IMR-90 (cell line): ENCODE measurements around the gene RFPL2. TPM values are rescaled to one million over a fixed set of nuclear protein-coding genes. Genes with fewer than 3 reads are reported as not detected.

Experiments used
- ATAC-seq: fragments of 200-7000 bp; cut with Tn5 transposase; 2 replicates; pipeline ENCODE4 v1.9.1; 2020; ENCODE audit warnings: low read depth, mild to moderate bottlenecking, moderate library complexity
- BruUV-seq: library from RNA; stranded (reverse); fragments of 400-500 nt; replicated peaks from 2 replicates; lab custom pipeline; 2021; lab: Mats Ljungman, UMichigan
- CTCF ChIA-PET: fragments of 300-600 bp; formaldehyde crosslinking; extraction: SDS; loops from one replicate; lab custom pipeline; 2021; ENCODE audit warnings: antibody characterized with exemption; lab: Yijun Ruan, JAX
- POLR2A ChIA-PET: fragments of 300-600 bp; sonication (Branson Sonifier 250); formaldehyde crosslinking; loops from one replicate; lab custom pipeline; 2022; ENCODE audit warnings: antibody characterized with exemption; ENCODE audit not compliant: unreplicated experiment; lab: Charles Lee
- DNase-seq: peaks from one replicate; pipeline ENCODE4 v3.0.0; 2013
- H2AFZ ChIP-seq: replicated peaks from 2 replicates; pipeline ENCODE3; 2013; ENCODE audit warnings: low read length, mild to moderate bottlenecking; ENCODE audit not compliant: poor library complexity
- H2AK5ac ChIP-seq: 2 replicates; pipeline ENCODE4 v1.6.1; 2013; ENCODE audit warnings: low read depth, low read length, inconsistent platforms
- H2AK9ac ChIP-seq: replicated peaks from 2 replicates; pipeline ENCODE3; 2013; ENCODE audit warnings: mild to moderate bottlenecking, low read depth, low read length, moderate library complexity; ENCODE audit not compliant: poor library complexity
- H2BK120ac ChIP-seq: 2 replicates; pipeline ENCODE4 v1.6.1; 2013; ENCODE audit warnings: low read depth, low read length, inconsistent platforms
- H2BK15ac ChIP-seq: 3 replicates; pipeline ENCODE4 v1.6.1; 2013; ENCODE audit warnings: low read depth, low read length, inconsistent platforms
- H2BK20ac ChIP-seq: 2 replicates; pipeline ENCODE4 v1.6.1; 2013; ENCODE audit warnings: low read depth, mild to moderate bottlenecking, inconsistent platforms, low read length, moderate library complexity
- H2BK5ac ChIP-seq: 2 replicates; pipeline ENCODE4 v1.6.1; 2013; ENCODE audit warnings: mild to moderate bottlenecking, low read depth, low read length, inconsistent platforms; ENCODE audit not compliant: poor library complexity, severe bottlenecking
- H3K14ac ChIP-seq: replicated peaks from 2 replicates; pipeline ENCODE4 v1.6.1; 2013; ENCODE audit warnings: low read depth, low read length, inconsistent platforms
- H3K18ac ChIP-seq: 2 replicates; pipeline ENCODE4 v1.6.1; 2013; ENCODE audit warnings: low read depth, low read length, control low read depth
- H3K23ac ChIP-seq: 2 replicates; pipeline ENCODE4 v1.6.1; 2013; ENCODE audit warnings: low read depth, low read length, inconsistent platforms
- H3K27ac ChIP-seq: 2 replicates; pipeline ENCODE4 v1.5.1; 2013; ENCODE audit warnings: mild to moderate bottlenecking, control low read depth, low read length; ENCODE audit not compliant: insufficient read depth
- H3K27me3 ChIP-seq: 2 replicates; pipeline ENCODE4 v1.6.1; 2013; ENCODE audit warnings: low read length; ENCODE audit not compliant: control insufficient read depth, insufficient read depth
- H3K36me3 ChIP-seq: 2 replicates; pipeline ENCODE4 v1.6.1; 2013; ENCODE audit warnings: low read length, mixed read lengths; ENCODE audit not compliant: control insufficient read depth, insufficient read depth
- H3K4ac ChIP-seq: 2 replicates; pipeline ENCODE4 v1.6.1; 2013; ENCODE audit warnings: low read depth, low read length, inconsistent platforms
- H3K4me1 ChIP-seq: 2 replicates; pipeline ENCODE4 v1.6.1; 2013; ENCODE audit warnings: low read length, mixed read lengths; ENCODE audit not compliant: control insufficient read depth, insufficient read depth
- H3K4me2 ChIP-seq: 2 replicates; pipeline ENCODE4 v1.6.1; 2013; ENCODE audit warnings: low read depth, mild to moderate bottlenecking, control low read depth, low read length, moderate library complexity
- H3K4me3 ChIP-seq: 2 replicates; pipeline ENCODE4 v1.5.1; 2013; ENCODE audit warnings: low read depth, mild to moderate bottlenecking, control low read depth, low read length, moderate library complexity; ENCODE audit not compliant: insufficient read depth
- H3K56ac ChIP-seq: 2 replicates; pipeline ENCODE4 v1.6.1; 2013; ENCODE audit warnings: low read length, inconsistent platforms; ENCODE audit not compliant: insufficient read depth; ENCODE audit errors: extremely low read depth
- H3K79me1 ChIP-seq, 2 experiments: 2 replicates each; pipeline ENCODE4 v1.6.1; 2013; ENCODE audit warnings: low read length in 2 of 2, inconsistent platforms in 1 of 2, low read depth in 1 of 2
- H3K9ac ChIP-seq: 2 replicates; pipeline ENCODE4 v1.6.1; 2013; ENCODE audit warnings: low read depth, low read length, control low read depth
- H3K9me1 ChIP-seq: 2 replicates; pipeline ENCODE4 v1.6.1; 2013; ENCODE audit warnings: low read length, inconsistent platforms; ENCODE audit not compliant: insufficient read depth
- H3K9me3 ChIP-seq: 2 replicates; pipeline ENCODE4 v1.6.1; 2013; ENCODE audit warnings: low read length; ENCODE audit not compliant: control insufficient read depth, insufficient read depth
- H4K20me1 ChIP-seq: 2 replicates; pipeline ENCODE4 v1.6.1; 2013; ENCODE audit warnings: low read length, inconsistent platforms; ENCODE audit not compliant: insufficient read depth
- H4K5ac ChIP-seq: 2 replicates; pipeline ENCODE4 v1.6.1; 2013; ENCODE audit warnings: mild to moderate bottlenecking, low read depth, low read length, control low read depth
- H4K8ac ChIP-seq, 2 experiments: 2 replicates each; pipeline ENCODE4 v1.6.1; 2013; ENCODE audit warnings: low read depth in 2 of 2, low read length in 2 of 2, control low read depth in 1 of 2, inconsistent platforms in 1 of 2
- H4K91ac ChIP-seq: 2 replicates; pipeline ENCODE4 v1.6.1; 2013; ENCODE audit warnings: low read depth, low read length, inconsistent platforms; ENCODE audit not compliant: insufficient read depth
- BHLHE40 ChIP-seq: fragments of 150-350 bp; IDR thresholded peaks from 2 replicates; pipeline ENCODE4 v1.6.1; 2016; ENCODE audit warnings: mild to moderate bottlenecking, low read depth, low read length
- CEBPB ChIP-seq: IDR thresholded peaks from 2 replicates; pipeline ENCODE4 v1.6.1; 2012; ENCODE audit warnings: low read depth, low read length, improper control_type of control experiment
- CHD1 ChIP-seq: IDR thresholded peaks from 2 replicates; pipeline ENCODE4 v1.6.1; 2012; ENCODE audit warnings: low read depth, low read length, improper control_type of control experiment
- CTCF ChIP-seq: conservative IDR thresholded peaks from 2 replicates; pipeline ENCODE4 v1.5.1; 2012; ENCODE audit warnings: mild to moderate bottlenecking, low read depth, low read length, improper control_type of control experiment
- FOS ChIP-seq: fragments of 150-350 bp; IDR thresholded peaks from 2 replicates; pipeline ENCODE4 v1.6.1; 2016; ENCODE audit warnings: low read depth, low read length
- MAFK ChIP-seq: IDR thresholded peaks from 2 replicates; pipeline ENCODE4 v1.6.1; 2012; ENCODE audit warnings: low read depth, low read length, improper control_type of control experiment
- MAZ ChIP-seq: IDR thresholded peaks from 2 replicates; pipeline ENCODE4 v1.6.1; 2012; ENCODE audit warnings: low read depth, mild to moderate bottlenecking, low read length, improper control_type of control experiment, moderate library complexity, borderline replicate concordance
- MXI1 ChIP-seq: IDR thresholded peaks from 2 replicates; pipeline ENCODE4 v1.6.1; 2012; ENCODE audit warnings: low read depth, mild to moderate bottlenecking, low read length, moderate library complexity, borderline replicate concordance
- NFE2L2 ChIP-seq: fragments of 150-350 bp; IDR thresholded peaks from 2 replicates; pipeline ENCODE4 v1.6.1; 2016; ENCODE audit warnings: low read depth, mild to moderate bottlenecking, low read length
- RAD21 ChIP-seq: IDR thresholded peaks from 2 replicates; pipeline ENCODE4 v1.6.1; 2012; ENCODE audit warnings: low read length, improper control_type of control experiment
- RFX5 ChIP-seq: IDR thresholded peaks from 2 replicates; pipeline ENCODE4 v1.8.0; 2012; ENCODE audit warnings: low read depth, mild to moderate bottlenecking, low read length, moderate library complexity
- SMC3 ChIP-seq: fragments of 150-350 bp; IDR thresholded peaks from 2 replicates; pipeline ENCODE4 v1.6.1; 2016; ENCODE audit warnings: low read depth, mild to moderate bottlenecking, antibody characterized with exemption, low read length, moderate library complexity
- WGBS, 2 experiments: methylation state at CpG; one replicate each; pipeline versions ENCODE4 v1.1.5 to v1.1.7; 2013; ENCODE audit warnings: missing lambda C conversion rate in 2 of 2; ENCODE audit not compliant: insufficient read length in 1 of 2; ENCODE audit errors: extremely low coverage in 2 of 2; 5-methylcytosine and 5-hydroxymethylcytosine counted together
- dilution Hi-C: fragments of 300-500 bp; cut with HindIII; formaldehyde crosslinking; loops from one replicate; pipeline ENCODE4 v1.14.3; 2018; ENCODE audit warnings: low sequenced_read_pairs; ENCODE audit not compliant: unreplicated experiment
- in situ Hi-C: fragments of 300-500 bp; cut with MboI; formaldehyde crosslinking; loops from 3 replicates; pipeline ENCODE4 v1.14.3; 2019; ENCODE audit warnings: low sequenced_read_pairs, inconsistent platforms, mixed read lengths
- intact Hi-C: fragments of 100-400 bp; cut with micrococcal nuclease; formaldehyde crosslinking; loops from 2 replicates; pipeline ENCODE4 v1.10.0; 2022
- polyA plus RNA-seq, 3 experiments: library from polyadenylated mRNA; depleted of rRNA; stranded (reverse); fragments of >200 nt; gene quantifications; 2 replicates each; pipeline ENCODE4 v1.2.3, GENCODE V29; 2012; ENCODE audit warnings: low replicate concordance in 1 of 3
- total RNA-seq: library from RNA; depleted of rRNA; stranded (reverse); fragments of >200 nt; gene quantifications from 2 replicates; pipeline ENCODE4 v1.2.3, GENCODE V29; 2012

Gene RFPL2
- total and polyA plus RNA-seq, 2 of the 4 experiments (the other 2 are of a cell fraction): not detected

GRCh38 chr22:32165681-32166080 lies 39.2 kb downstream of the RFPL2 start (continued):
- TF ChIP-seq MAFK: no peak
- TF ChIP-seq CEBPB: no peak
- no peak for TF ChIP-seq FOS

- H2BK5ac ChIP-seq: no peak overlapping the region
- no peak overlapping the region for H3K9ac ChIP-seq
- TF ChIP-seq MXI1 (no peak), MAFK (no peak), SMC3 (no peak), BHLHE40 (no peak), CTCF (no peak), RAD21 (no peak), MAZ (no peak), FOS (no peak), NFE2L2 (no peak), CHD1 (no peak), RFX5 (no peak)
- no peak overlapping the region for H4K8ac ChIP-seq
- H3K27ac ChIP-seq: no peak overlapping the region
- H3K4me2 ChIP-seq: no peak overlapping the region
- H3K9me3 ChIP-seq: no peaks in the 10 kb centered on the region
- no peak overlapping the region for H2BK20ac ChIP-seq
- no peak overlapping the region for H3K18ac ChIP-seq
- no peaks in the 10 kb centered on the region for H4K20me1 ChIP-seq
- ChIA-PET POLR2A (no interaction called here), CTCF (no interaction called here)
- H3K36me3 ChIP-seq: no peaks in the 10 kb centered on the region
- ATAC-seq (no peak), DNase-seq (no peak)
- H2BK120ac ChIP-seq: no peak overlapping the region
- dilution Hi-C loops: no loop called here
- no peak overlapping the region for H4K5ac ChIP-seq
- H3K23ac ChIP-seq: no peak overlapping the region
- no peak overlapping the region for H2BK15ac ChIP-seq
- H2AK9ac ChIP-seq: no peak overlapping the region
- whole genome bisulfite sequencing, 2 experiments: no CpG with 5 or more reads among the region's 6 CpGs
- no TSS peak for BruUV-seq
- H3K27me3 ChIP-seq: no peaks in the 10 kb centered on the region; the same call in 1 of the 2 replicates
- intact Hi-C loops: no loop called here
- no peak overlapping the region for H3K14ac ChIP-seq
- no peak overlapping the region for H3K4me3 ChIP-seq
- no peak overlapping the region for H2AK5ac ChIP-seq
- no peaks in the 10 kb centered on the region for H3K9me1 ChIP-seq
- no peak overlapping the region for H3K4ac ChIP-seq
- H3K79me1 ChIP-seq: no peaks in the 10 kb centered on the region
- in situ Hi-C loops: no loop called here
- no peak overlapping the region for H3K56ac ChIP-seq
- no peak overlapping the region for H4K91ac ChIP-seq
- H3K4me1 ChIP-seq: no peaks in the 10 kb centered on the region
- H2AFZ ChIP-seq: no peak overlapping the region
These were observed 40.6 kb downstream of the RFPL2 start for GRCh38 chr22:32164075-32164860.
